Adrenal gland (tissue), 5 donors: ENCODE measurements around the gene CCDC102A.
A peak's percentile ranks its signal among the peaks of the same experiment; 100 is the strongest.

Source experiments
- POLR2A ChIP-seq, 2 donors: fragments of 450-650 bp; IDR thresholded peaks; one replicate each; pipeline ENCODE4 v1.6.1; 2017; ENCODE audit warnings: antibody characterized with exemption in 2 of 2, mild to moderate bottlenecking in 2 of 2, moderate library complexity in 1 of 2
- TF ChIP-seq, protein P1 (sequence below), 6 experiments: fragments of 450-650 bp in 4 of 6; fragments of 200-600 bp in 2 of 6; sonication (generic) in 1 of 6; IDR thresholded peaks; 1 replicate in 5 of 6; 2 replicates in 1 of 6; pipeline versions ENCODE4 v1.5.1 to v1.8.0; 2016 to 2021; ENCODE audit warnings: antibody characterized with exemption in 6 of 6, mild to moderate bottlenecking in 2 of 6, moderate library complexity in 1 of 6
- donor health status: DM: no; HTN: no; CAD: no.

DNA sequence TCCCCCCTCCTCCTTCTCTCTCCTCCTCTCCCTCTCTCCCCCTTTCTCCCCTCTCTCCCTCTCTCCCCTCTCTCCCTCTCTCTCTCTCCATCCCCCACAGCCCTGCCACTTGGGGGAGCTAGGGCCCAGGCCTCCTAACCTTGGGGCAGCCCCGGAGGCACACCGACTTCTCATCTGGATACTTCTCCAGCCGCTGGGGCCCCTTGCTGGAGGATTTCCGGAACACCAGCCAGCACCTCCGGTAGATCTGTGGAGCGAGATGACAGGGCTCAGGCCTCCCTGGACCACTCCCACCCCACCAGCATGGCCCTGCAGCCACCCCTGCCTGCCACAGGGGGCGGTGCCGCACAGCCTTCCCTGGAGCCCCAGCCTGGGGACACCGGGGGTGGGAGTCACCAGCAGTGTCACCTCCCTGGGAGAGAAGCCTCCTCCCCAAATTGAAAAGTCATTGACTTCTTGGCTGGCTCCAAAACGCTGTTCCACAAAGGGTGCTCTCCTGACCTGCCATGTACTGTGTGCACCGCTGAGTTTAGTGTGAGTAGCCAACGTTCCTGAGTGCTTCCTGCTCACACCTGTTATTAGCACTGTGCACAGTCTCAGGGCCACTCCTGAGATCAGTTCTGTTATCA, 60.5 kb downstream of the CCDC102A start:
- no peak for TF ChIP-seq POLR2A (IDR thresholded peaks at IDR 0.05)
- TF ChIP-seq, protein P1, sequence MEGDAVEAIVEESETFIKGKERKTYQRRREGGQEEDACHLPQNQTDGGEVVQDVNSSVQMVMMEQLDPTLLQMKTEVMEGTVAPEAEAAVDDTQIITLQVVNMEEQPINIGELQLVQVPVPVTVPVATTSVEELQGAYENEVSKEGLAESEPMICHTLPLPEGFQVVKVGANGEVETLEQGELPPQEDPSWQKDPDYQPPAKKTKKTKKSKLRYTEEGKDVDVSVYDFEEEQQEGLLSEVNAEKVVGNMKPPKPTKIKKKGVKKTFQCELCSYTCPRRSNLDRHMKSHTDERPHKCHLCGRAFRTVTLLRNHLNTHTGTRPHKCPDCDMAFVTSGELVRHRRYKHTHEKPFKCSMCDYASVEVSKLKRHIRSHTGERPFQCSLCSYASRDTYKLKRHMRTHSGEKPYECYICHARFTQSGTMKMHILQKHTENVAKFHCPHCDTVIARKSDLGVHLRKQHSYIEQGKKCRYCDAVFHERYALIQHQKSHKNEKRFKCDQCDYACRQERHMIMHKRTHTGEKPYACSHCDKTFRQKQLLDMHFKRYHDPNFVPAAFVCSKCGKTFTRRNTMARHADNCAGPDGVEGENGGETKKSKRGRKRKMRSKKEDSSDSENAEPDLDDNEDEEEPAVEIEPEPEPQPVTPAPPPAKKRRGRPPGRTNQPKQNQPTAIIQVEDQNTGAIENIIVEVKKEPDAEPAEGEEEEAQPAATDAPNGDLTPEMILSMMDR (IDR thresholded peaks at IDR 0.05), result peak in 5 of 6 experiments; percentile 16 to 54 (median 34)
